SJCRH30 (cell line): ENCODE measurements around the gene CFAP90. TPM values are rescaled to one million over a fixed set of nuclear protein-coding genes. Genes with fewer than 3 reads are reported as not detected.
A peak's percentile ranks its signal among the peaks of the same experiment; 100 is the strongest.

Experiments used
- DNase-seq, 2 experiments: peaks; one replicate each; pipeline ENCODE4 v3.0.0-alpha.2; 2015 to 2020
- H3K27ac ChIP-seq: fragments of 250-450 bp; sonication (Bioruptor Pico); 2 replicates; pipeline ENCODE4 v1.5.1; 2020; ENCODE audit warnings: mild to moderate bottlenecking, moderate library complexity
- H3K27me3 ChIP-seq: fragments of 250-450 bp; sonication (Bioruptor Pico); 2 replicates; pipeline ENCODE4 v1.5.1; 2020; ENCODE audit warnings: mild to moderate bottlenecking, moderate library complexity
- H3K36me3 ChIP-seq: fragments of 250-450 bp; sonication (Bioruptor Pico); 2 replicates; pipeline ENCODE4 v1.5.1; 2020; ENCODE audit warnings: mild to moderate bottlenecking, moderate library complexity
- H3K4me1 ChIP-seq: fragments of 250-450 bp; sonication (Bioruptor Pico); 2 replicates; pipeline ENCODE4 v1.5.1; 2020; ENCODE audit warnings: mild to moderate bottlenecking, moderate library complexity
- H3K4me3 ChIP-seq: fragments of 250-450 bp; sonication (Bioruptor Pico); 2 replicates; pipeline ENCODE4 v1.5.1; 2020; ENCODE audit warnings: mild to moderate bottlenecking, moderate library complexity
- H3K9me3 ChIP-seq: fragments of 250-450 bp; sonication (Bioruptor Pico); replicated peaks from 2 replicates; pipeline ENCODE4 v1.5.1; 2020; ENCODE audit warnings: mild to moderate bottlenecking, moderate library complexity
- total RNA-seq: library from RNA; depleted of rRNA; stranded (reverse); fragments of >200 nt; shearing (Covaris generic); gene quantifications from 2 replicates; pipeline ENCODE4 v1.2.3, GENCODE V29; 2014

CFAP90 gene
- total RNA-seq, 1 experiment from 2014 or later, result not detected

- no peak overlapping the region for H3K27ac ChIP-seq
- no peak overlapping the region for H3K4me3 ChIP-seq
- H3K4me1 ChIP-seq, result peaks cover 6% of the 10 kb centered on the region
- no peak for DNase-seq
- no peaks in the 10 kb centered on the region for H3K36me3 ChIP-seq
- H3K9me3 ChIP-seq, result no peaks in the 10 kb centered on the region
- no peaks in the 10 kb centered on the region for H3K27me3 ChIP-seq
Observed at GRCh38 chr5:7852542-7852941, 1.6 kb upstream of the CFAP90 start.

GRCh38 chr5:7851617-7852289 lies 820 bp upstream of the CFAP90 start:
- no peak overlapping the region for H3K27ac ChIP-seq
- DNase-seq, result no peak
- no peaks in the 10 kb centered on the region for H3K36me3 ChIP-seq
- no peak overlapping the region for H3K4me3 ChIP-seq
- H3K9me3 ChIP-seq, result no peaks in the 10 kb centered on the region
- H3K27me3 ChIP-seq, result no peaks in the 10 kb centered on the region
- peaks cover 6% of the 10 kb centered on the region for H3K4me1 ChIP-seq

- no peak overlapping the region for H3K4me3 ChIP-seq
- no peak for DNase-seq
- no peaks in the 10 kb centered on the region for H3K36me3 ChIP-seq
- H3K27me3 ChIP-seq, result no peaks in the 10 kb centered on the region
- H3K9me3 ChIP-seq, result no peaks in the 10 kb centered on the region
- peaks cover 6% of the 10 kb centered on the region for H3K4me1 ChIP-seq
- no peak overlapping the region for H3K27ac ChIP-seq
Observed at GRCh38 chr5:7851240-7851592, 283 bp upstream of the CFAP90 start.

GRCh38 chr5:7849681-7850394 lies 1.1 kb downstream of the CFAP90 start:
- H3K27me3 ChIP-seq, result no peaks in the 10 kb centered on the region
- no peaks in the 10 kb centered on the region for H3K9me3 ChIP-seq
- H3K4me1 ChIP-seq, result peaks cover 8% of the 10 kb centered on the region
- no peaks in the 10 kb centered on the region for H3K36me3 ChIP-seq
- no peak overlapping the region for H3K4me3 ChIP-seq
- DNase-seq, result no peak
- H3K27ac ChIP-seq, result no peak overlapping the region

- Histone ChIP-seq H3K4me3 (no peak overlapping the region), H3K36me3 (no peaks in the 10 kb centered on the region), H3K27ac (peak overlapping the region; percentile 42), H3K27me3 (no peaks in the 10 kb centered on the region), H3K9me3 (no peaks in the 10 kb centered on the region), H3K4me1 (peaks cover 11% of the 10 kb centered on the region)
- peak; percentile 72 to 80 for DNase-seq
Observed at GRCh38 chr5:7848296-7848695, 2.6 kb downstream of the CFAP90 start.

GRCh38 chr5:7846327-7846726 lies 4.6 kb downstream of the CFAP90 start:
- H3K4me1 ChIP-seq, result peaks cover 26% of the 10 kb centered on the region
- DNase-seq, result no peak
- no peak overlapping the region for H3K4me3 ChIP-seq
- H3K27ac ChIP-seq, result no peak overlapping the region
- no peaks in the 10 kb centered on the region for H3K36me3 ChIP-seq
- H3K9me3 ChIP-seq, result no peaks in the 10 kb centered on the region
- H3K27me3 ChIP-seq, result no peaks in the 10 kb centered on the region

GRCh38 chr5:7845557-7845956 lies 5.4 kb downstream of the CFAP90 start:
- Histone ChIP-seq H3K4me3 (no peak overlapping the region), H3K36me3 (no peaks in the 10 kb centered on the region), H3K27me3 (no peaks in the 10 kb centered on the region), H3K9me3 (0 out of 2 replicates have a peak, but pooled peaks cover 3% of the 10 kb centered on the region), H3K4me1 (peaks cover 26% of the 10 kb centered on the region), H3K27ac (no peak overlapping the region)
- DNase-seq, result no peak

GRCh38 chr5:7844901-7845300 lies 6.0 kb downstream of the CFAP90 start:
- no peaks in the 10 kb centered on the region for H3K27me3 ChIP-seq
- peaks cover 26% of the 10 kb centered on the region for H3K4me1 ChIP-seq
- DNase-seq, result no peak
- H3K36me3 ChIP-seq, result no peaks in the 10 kb centered on the region
- H3K9me3 ChIP-seq, result 0 out of 2 replicates have a peak, but pooled peaks cover 3% of the 10 kb centered on the region
- H3K4me3 ChIP-seq, result no peak overlapping the region
- no peak overlapping the region for H3K27ac ChIP-seq

GRCh38 chr5:7842531-7842930 lies 8.4 kb downstream of the CFAP90 start:
- Histone ChIP-seq H3K4me3 (no peak overlapping the region), H3K9me3 (0 out of 2 replicates have a peak, but pooled peaks cover 6% of the 10 kb centered on the region), H3K27ac (peak overlapping the region; percentile 74), H3K27me3 (no peaks in the 10 kb centered on the region), H3K4me1 (peaks cover 36% of the 10 kb centered on the region), H3K36me3 (no peaks in the 10 kb centered on the region)
- peak; percentile 23 to 74 for DNase-seq

- Histone ChIP-seq H3K36me3 (no peaks in the 10 kb centered on the region), H3K4me1 (peaks cover 39% of the 10 kb centered on the region), H3K9me3 (0 out of 2 replicates have a peak, but pooled peaks cover 6% of the 10 kb centered on the region), H3K27ac (peak overlapping the region; percentile 87), H3K4me3 (no peak overlapping the region), H3K27me3 (no peaks in the 10 kb centered on the region)
- DNase-seq, result no peak
Observed at GRCh38 chr5:7837403-7837802, 13.5 kb downstream of the CFAP90 start.

GRCh38 chr5:7834982-7835381 lies 16.0 kb downstream of the CFAP90 start:
- Histone ChIP-seq H3K9me3 (0 out of 2 replicates have a peak, but pooled peaks cover 3% of the 10 kb centered on the region), H3K36me3 (no peaks in the 10 kb centered on the region), H3K4me3 (no peak overlapping the region), H3K4me1 (peaks cover 33% of the 10 kb centered on the region), H3K27me3 (no peaks in the 10 kb centered on the region), H3K27ac (no peak overlapping the region)
- no peak for DNase-seq

- DNase-seq, result no peak
- Histone ChIP-seq H3K4me3 (no peak overlapping the region), H3K36me3 (no peaks in the 10 kb centered on the region), H3K27ac (no peak overlapping the region), H3K9me3 (no peaks in the 10 kb centered on the region), H3K4me1 (no peaks in the 10 kb centered on the region), H3K27me3 (no peaks in the 10 kb centered on the region)
Observed at GRCh38 chr5:7828269-7828668, 22.7 kb downstream of the CFAP90 start.

GRCh38 chr5:7827610-7828009 lies 23.3 kb downstream of the CFAP90 start:
- no peaks in the 10 kb centered on the region for H3K27me3 ChIP-seq
- H3K27ac ChIP-seq, result no peak overlapping the region
- no peaks in the 10 kb centered on the region for H3K36me3 ChIP-seq
- H3K4me1 ChIP-seq, result no peaks in the 10 kb centered on the region
- H3K9me3 ChIP-seq, result no peaks in the 10 kb centered on the region
- DNase-seq, result no peak
- no peak overlapping the region for H3K4me3 ChIP-seq

- Histone ChIP-seq H3K36me3 (no peaks in the 10 kb centered on the region), H3K27ac (no peak overlapping the region), H3K9me3 (no peaks in the 10 kb centered on the region), H3K27me3 (no peaks in the 10 kb centered on the region), H3K4me1 (no peaks in the 10 kb centered on the region), H3K4me3 (no peak overlapping the region)
- no peak for DNase-seq
Observed at GRCh38 chr5:7825630-7826029, 25.3 kb downstream of the CFAP90 start.

- no peaks in the 10 kb centered on the region for H3K27me3 ChIP-seq
- H3K4me1 ChIP-seq, result no peaks in the 10 kb centered on the region
- no peak overlapping the region for H3K27ac ChIP-seq
- no peak overlapping the region for H3K4me3 ChIP-seq
- no peaks in the 10 kb centered on the region for H3K9me3 ChIP-seq
- no peak for DNase-seq
- no peaks in the 10 kb centered on the region for H3K36me3 ChIP-seq
Observed at GRCh38 chr5:7824995-7825394, 25.9 kb downstream of the CFAP90 start.

GRCh38 chr5:7823594-7823993 lies 27.3 kb downstream of the CFAP90 start:
- Histone ChIP-seq H3K36me3 (no peaks in the 10 kb centered on the region), H3K4me3 (no peak overlapping the region), H3K9me3 (no peaks in the 10 kb centered on the region), H3K27me3 (no peaks in the 10 kb centered on the region), H3K4me1 (no peaks in the 10 kb centered on the region), H3K27ac (no peak overlapping the region)
- DNase-seq, result no peak
